HL-60 (cell line): ENCODE results near the gene MARCKS.

Source experiments
- DNase-seq, 2 experiments: peaks; one replicate each; pipeline ENCODE4 v3.0.0-alpha.2; 2010 to 2020; ENCODE audit warnings: low read depth in 1 of 2, low spot score in 1 of 2
- H3K27ac ChIP-seq: fragments of 250-450 bp; sonication (Bioruptor Pico); replicated peaks from 2 replicates; pipeline ENCODE4 v1.5.1; 2020; ENCODE audit warnings: mild to moderate bottlenecking, moderate library complexity
- H3K27me3 ChIP-seq: fragments of 250-450 bp; sonication (Bioruptor Pico); 2 replicates; pipeline ENCODE4 v1.5.1; 2021; ENCODE audit warnings: mild to moderate bottlenecking, moderate library complexity; ENCODE audit not compliant: insufficient read depth, poor library complexity, severe bottlenecking
- H3K4me3 ChIP-seq: replicated peaks from 2 replicates; pipeline ENCODE4 v1.5.1; 2011; ENCODE audit warnings: mild to moderate bottlenecking, control low read depth, low read length; ENCODE audit not compliant: insufficient read depth
- GABPA ChIP-seq: IDR thresholded peaks from 2 replicates; pipeline ENCODE4 v1.6.1; 2012; ENCODE audit warnings: low read depth
- POLR2AphosphoS5 ChIP-seq: IDR thresholded peaks from 2 replicates; pipeline ENCODE4 v1.6.1; 2012; ENCODE audit warnings: low read depth
- SPI1 ChIP-seq: IDR thresholded peaks from 2 replicates; pipeline ENCODE4 v1.6.1; 2012; ENCODE audit warnings: low read depth, mild to moderate bottlenecking, borderline replicate concordance
- TF ChIP-seq, protein P1 (sequence below): IDR thresholded peaks from one replicate; pipeline ENCODE4 v1.5.1; 2011; ENCODE audit warnings: low read length, control low read depth, inconsistent platforms; ENCODE audit not compliant: insufficient read depth
- TF ChIP-seq, protein P2 (sequence below): IDR thresholded peaks from 2 replicates; pipeline ENCODE4 v1.6.1; 2012; ENCODE audit warnings: low read depth; ENCODE audit not compliant: insufficient replicate concordance

Gene MARCKS

DNA sequence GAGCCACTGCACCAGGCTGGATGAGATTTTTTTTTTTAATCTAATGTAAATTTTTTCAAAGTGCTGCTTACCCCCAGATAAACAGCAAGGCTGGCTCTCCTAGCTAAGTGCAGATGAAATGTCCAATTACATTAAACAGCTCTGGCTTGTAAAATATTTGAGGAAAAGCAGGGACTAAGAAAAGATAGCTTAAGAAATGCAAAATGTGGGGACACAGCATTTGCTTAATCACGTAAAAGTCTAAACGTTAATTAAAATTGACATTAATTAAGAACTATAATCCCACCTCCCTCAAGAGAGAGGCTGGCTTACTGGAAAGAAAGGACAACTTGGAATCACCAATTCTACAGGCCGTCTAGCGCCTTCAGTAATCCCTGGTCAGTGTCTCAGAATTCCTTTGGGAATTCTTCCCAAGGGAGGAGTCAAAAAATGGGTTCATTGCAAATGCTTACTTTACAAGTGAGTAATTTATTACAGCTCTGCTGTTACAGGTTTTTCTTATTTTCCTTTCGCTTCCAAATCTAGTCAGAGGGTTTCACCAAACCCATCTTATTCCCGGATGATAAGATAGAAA lies 13.6 kb upstream of the MARCKS start:
- TF ChIP-seq, protein P1, sequence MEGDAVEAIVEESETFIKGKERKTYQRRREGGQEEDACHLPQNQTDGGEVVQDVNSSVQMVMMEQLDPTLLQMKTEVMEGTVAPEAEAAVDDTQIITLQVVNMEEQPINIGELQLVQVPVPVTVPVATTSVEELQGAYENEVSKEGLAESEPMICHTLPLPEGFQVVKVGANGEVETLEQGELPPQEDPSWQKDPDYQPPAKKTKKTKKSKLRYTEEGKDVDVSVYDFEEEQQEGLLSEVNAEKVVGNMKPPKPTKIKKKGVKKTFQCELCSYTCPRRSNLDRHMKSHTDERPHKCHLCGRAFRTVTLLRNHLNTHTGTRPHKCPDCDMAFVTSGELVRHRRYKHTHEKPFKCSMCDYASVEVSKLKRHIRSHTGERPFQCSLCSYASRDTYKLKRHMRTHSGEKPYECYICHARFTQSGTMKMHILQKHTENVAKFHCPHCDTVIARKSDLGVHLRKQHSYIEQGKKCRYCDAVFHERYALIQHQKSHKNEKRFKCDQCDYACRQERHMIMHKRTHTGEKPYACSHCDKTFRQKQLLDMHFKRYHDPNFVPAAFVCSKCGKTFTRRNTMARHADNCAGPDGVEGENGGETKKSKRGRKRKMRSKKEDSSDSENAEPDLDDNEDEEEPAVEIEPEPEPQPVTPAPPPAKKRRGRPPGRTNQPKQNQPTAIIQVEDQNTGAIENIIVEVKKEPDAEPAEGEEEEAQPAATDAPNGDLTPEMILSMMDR = no peak
- TF ChIP-seq GABPA (no peak), SPI1 (no peak), POLR2AphosphoS5 (no peak)
- TF ChIP-seq, protein P2, sequence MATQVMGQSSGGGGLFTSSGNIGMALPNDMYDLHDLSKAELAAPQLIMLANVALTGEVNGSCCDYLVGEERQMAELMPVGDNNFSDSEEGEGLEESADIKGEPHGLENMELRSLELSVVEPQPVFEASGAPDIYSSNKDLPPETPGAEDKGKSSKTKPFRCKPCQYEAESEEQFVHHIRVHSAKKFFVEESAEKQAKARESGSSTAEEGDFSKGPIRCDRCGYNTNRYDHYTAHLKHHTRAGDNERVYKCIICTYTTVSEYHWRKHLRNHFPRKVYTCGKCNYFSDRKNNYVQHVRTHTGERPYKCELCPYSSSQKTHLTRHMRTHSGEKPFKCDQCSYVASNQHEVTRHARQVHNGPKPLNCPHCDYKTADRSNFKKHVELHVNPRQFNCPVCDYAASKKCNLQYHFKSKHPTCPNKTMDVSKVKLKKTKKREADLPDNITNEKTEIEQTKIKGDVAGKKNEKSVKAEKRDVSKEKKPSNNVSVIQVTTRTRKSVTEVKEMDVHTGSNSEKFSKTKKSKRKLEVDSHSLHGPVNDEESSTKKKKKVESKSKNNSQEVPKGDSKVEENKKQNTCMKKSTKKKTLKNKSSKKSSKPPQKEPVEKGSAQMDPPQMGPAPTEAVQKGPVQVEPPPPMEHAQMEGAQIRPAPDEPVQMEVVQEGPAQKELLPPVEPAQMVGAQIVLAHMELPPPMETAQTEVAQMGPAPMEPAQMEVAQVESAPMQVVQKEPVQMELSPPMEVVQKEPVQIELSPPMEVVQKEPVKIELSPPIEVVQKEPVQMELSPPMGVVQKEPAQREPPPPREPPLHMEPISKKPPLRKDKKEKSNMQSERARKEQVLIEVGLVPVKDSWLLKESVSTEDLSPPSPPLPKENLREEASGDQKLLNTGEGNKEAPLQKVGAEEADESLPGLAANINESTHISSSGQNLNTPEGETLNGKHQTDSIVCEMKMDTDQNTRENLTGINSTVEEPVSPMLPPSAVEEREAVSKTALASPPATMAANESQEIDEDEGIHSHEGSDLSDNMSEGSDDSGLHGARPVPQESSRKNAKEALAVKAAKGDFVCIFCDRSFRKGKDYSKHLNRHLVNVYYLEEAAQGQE = no peak
- no peak for DNase-seq
- Histone ChIP-seq H3K27ac (no peak overlapping the region), H3K4me3 (no peak overlapping the region), H3K27me3 (no peaks in the 10 kb centered on the region)

DNA sequence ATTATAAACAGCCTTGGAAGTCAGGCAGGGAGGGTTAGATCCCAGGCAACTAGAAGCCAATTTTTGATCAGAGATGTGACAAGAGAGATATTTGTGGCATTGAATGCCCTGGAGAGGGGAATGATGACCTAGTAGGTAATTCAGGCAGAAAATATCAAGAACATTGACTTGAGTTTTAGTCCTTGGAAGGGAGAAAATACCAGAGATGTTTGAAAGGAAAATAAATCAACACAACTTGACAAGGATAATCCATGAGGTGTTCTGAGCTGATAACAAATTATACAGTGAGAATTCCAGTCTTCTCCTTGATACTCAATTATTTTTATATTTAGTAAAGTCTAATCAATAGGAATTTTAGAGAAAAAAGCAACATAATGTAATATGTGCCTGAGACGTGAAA lies 10.6 kb upstream of the MARCKS start:
- Histone ChIP-seq H3K27ac (no peak overlapping the region), H3K27me3 (no peaks in the 10 kb centered on the region), H3K4me3 (no peak overlapping the region)
- no peak for DNase-seq
- no peak for TF ChIP-seq SPI1
- no peak for TF ChIP-seq POLR2AphosphoS5
- TF ChIP-seq GABPA = no peak

DNA sequence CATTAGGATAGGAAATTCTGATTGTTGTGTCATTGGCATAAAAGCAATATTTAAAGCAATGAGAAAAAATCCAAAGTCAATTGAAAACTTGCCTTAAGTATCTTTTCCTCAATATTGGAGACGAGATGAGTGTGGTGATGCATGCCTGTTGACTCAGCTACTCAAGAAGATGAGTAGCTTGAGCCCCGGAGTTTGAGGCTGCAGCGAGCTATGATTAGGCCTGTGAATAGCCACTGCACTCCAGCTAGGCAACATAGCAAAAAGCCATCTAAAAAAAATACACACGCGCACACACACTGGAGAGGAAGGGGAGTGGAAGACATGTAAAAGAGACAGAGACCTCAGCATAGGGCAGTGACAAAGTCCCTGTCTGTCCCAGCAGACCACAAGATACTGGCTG lies 9.7 kb upstream of the MARCKS start:
- Histone ChIP-seq H3K27ac (no peak overlapping the region), H3K4me3 (no peak overlapping the region), H3K27me3 (no peaks in the 10 kb centered on the region)
- no peak for DNase-seq
- no peak for TF ChIP-seq SPI1
- TF ChIP-seq, protein P1 = no peak

DNA sequence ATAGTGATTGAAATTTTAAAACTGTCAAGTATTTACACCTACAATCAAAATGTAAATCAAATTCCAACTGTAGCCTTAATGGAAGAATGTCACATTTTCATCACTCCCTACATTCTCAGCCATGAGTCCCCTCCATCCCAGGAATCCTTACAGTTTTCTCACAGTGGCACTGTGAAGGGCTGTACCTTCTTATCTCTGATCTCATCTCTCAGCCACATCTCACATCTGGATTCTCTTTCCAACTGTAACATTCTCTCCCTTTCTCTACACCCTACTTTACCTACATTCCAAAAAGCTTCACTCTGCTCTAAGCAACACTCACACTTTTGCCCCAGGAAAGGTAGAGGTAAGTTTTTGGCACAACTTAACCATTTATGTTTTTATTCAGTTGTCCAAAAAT lies 8.9 kb upstream of the MARCKS start:
- H3K4me3 ChIP-seq = no peak overlapping the region
- H3K27me3 ChIP-seq = no peaks in the 10 kb centered on the region
- no peak for DNase-seq
- TF ChIP-seq, protein P2 = no peak
- TF ChIP-seq SPI1 = no peak
- TF ChIP-seq, protein P1 = no peak
- TF ChIP-seq POLR2AphosphoS5 = no peak
- TF ChIP-seq GABPA = no peak
- H3K27ac ChIP-seq = no peak overlapping the region
